ENCODE results near the gene UFC1. TPM values are rescaled to one million over a fixed set of nuclear protein-coding genes. Genes with fewer than 3 reads are reported as not detected.
A peak's percentile ranks its signal among the peaks of the same experiment; 100 is the strongest.

The UFC1 gene
- total RNA-seq, 1 donor from 2014 or later = 91.0 TPM

- Histone ChIP-seq H3K9me3 (ENCODE audit: insufficient read depth, low read depth, low read length) (no peaks in the 10 kb centered on the region), H3K9ac (ENCODE audit: low read length) (peak overlapping the region; percentile 99)
- DNase-seq (ENCODE audit: low read depth) = no peak
These were observed 602 bp upstream of the UFC1 start for GRCh38 chr1:161153176-161153575.

GRCh38 chr1:161157867-161158266 is 4.1 kb downstream of the UFC1 start:
- Histone ChIP-seq H3K4me1 (ENCODE audit: insufficient read depth, low read length) (peaks cover 18% of the 10 kb centered on the region), H3K27me3 (ENCODE audit: insufficient read depth, low read length) (no peaks in the 10 kb centered on the region), H3K9ac (ENCODE audit: low read length) (no peak overlapping the region), H3K4me3 (ENCODE audit: insufficient read depth, low read depth, low read length) (no peak overlapping the region), H3K9me3 (ENCODE audit: insufficient read depth, low read depth, low read length) (no peaks in the 10 kb centered on the region), H2AFZ (ENCODE audit: low read depth, low read length) (no peak overlapping the region), H3K4me2 (ENCODE audit: low read length) (no peak overlapping the region), H4K20me1 (ENCODE audit: insufficient read depth, low read length) (no peaks in the 10 kb centered on the region), H3K36me3 (ENCODE audit: insufficient read depth, low read length) (peaks cover 14% of the 10 kb centered on the region), H3K27ac (ENCODE audit: low read depth, low read length) (no peak overlapping the region), H3K79me2 (ENCODE audit: insufficient read depth, low read length) (peaks cover 46% of the 10 kb centered on the region)
- TF ChIP-seq EZH2 (IDR thresholded peaks at IDR 0.05; ENCODE audit: insufficient read depth, low read length) (no peak), CTCF (IDR thresholded peaks at IDR 0.05; ENCODE audit: insufficient read depth, low read depth, low read length) (no peak)
- peaks cover 19% of the 10 kb centered on the region for H3K4me1 Mint-ChIP-seq (ENCODE audit: low read depth, unreplicated experiment)
- peak overlapping the region; percentile 66 for H3K4me3 Mint-ChIP-seq (ENCODE audit: unreplicated experiment)
- H3K36me3 Mint-ChIP-seq (ENCODE audit: low read depth, unreplicated experiment) = peaks cover 4% of the 10 kb centered on the region
- DNase-seq (ENCODE audit: low read depth) (no peak), FAIRE-seq (no peak)
- no peaks in the 10 kb centered on the region for H3K9me3 Mint-ChIP-seq (ENCODE audit: unreplicated experiment)
- H3K27ac Mint-ChIP-seq (ENCODE audit: unreplicated experiment) = peak overlapping the region; percentile 75
- no peaks in the 10 kb centered on the region for H3K27me3 Mint-ChIP-seq (ENCODE audit: low read depth, unreplicated experiment)

More at GRCh38 chr1:161153176-161153575, 602 bp upstream of the UFC1 start:
- H4K20me1 ChIP-seq (ENCODE audit: insufficient read depth, low read length) = no peaks in the 10 kb centered on the region
- Mint-ChIP-seq H3K4me3 (ENCODE audit: unreplicated experiment) (peak overlapping the region; percentile 74), H3K27ac (ENCODE audit: unreplicated experiment) (peak overlapping the region; percentile 100), H3K4me1 (ENCODE audit: low read depth, unreplicated experiment) (no peaks in the 10 kb centered on the region), H3K9me3 (ENCODE audit: unreplicated experiment) (no peaks in the 10 kb centered on the region), H3K27me3 (ENCODE audit: low read depth, unreplicated experiment) (no peaks in the 10 kb centered on the region), H3K36me3 (ENCODE audit: low read depth, unreplicated experiment) (peaks cover 4% of the 10 kb centered on the region)
- H3K4me3 ChIP-seq (ENCODE audit: insufficient read depth, low read depth, low read length) = peak overlapping the region; percentile 97
- no peaks in the 10 kb centered on the region for H3K27me3 ChIP-seq (ENCODE audit: insufficient read depth, low read length)
- H3K4me1 ChIP-seq (ENCODE audit: insufficient read depth, low read length) = peaks cover 5% of the 10 kb centered on the region
- H3K27ac ChIP-seq (ENCODE audit: low read depth, low read length) = no peak overlapping the region
- H3K79me2 ChIP-seq (ENCODE audit: insufficient read depth, low read length) = peaks cover 18% of the 10 kb centered on the region
- peaks cover 11% of the 10 kb centered on the region for H3K36me3 ChIP-seq (ENCODE audit: insufficient read depth, low read length)
- peak overlapping the region; percentile 97 for H2AFZ ChIP-seq (ENCODE audit: low read depth, low read length)
- H3K4me2 ChIP-seq (ENCODE audit: low read length) = peak overlapping the region; percentile 86
- TF ChIP-seq EZH2 (IDR thresholded peaks at IDR 0.05; ENCODE audit: insufficient read depth, low read length) = no peak
- TF ChIP-seq CTCF (IDR thresholded peaks at IDR 0.05; ENCODE audit: insufficient read depth, low read depth, low read length) = no peak
- no peak for FAIRE-seq

- Histone ChIP-seq H3K4me1 (ENCODE audit: insufficient read depth, low read length) (peaks cover 15% of the 10 kb centered on the region), H3K27me3 (ENCODE audit: insufficient read depth, low read length) (no peaks in the 10 kb centered on the region), H3K79me2 (ENCODE audit: insufficient read depth, low read length) (peaks cover 47% of the 10 kb centered on the region), H3K36me3 (ENCODE audit: insufficient read depth, low read length) (peaks cover 14% of the 10 kb centered on the region), H3K4me3 (ENCODE audit: insufficient read depth, low read depth, low read length) (peak overlapping the region; percentile 89), H3K27ac (ENCODE audit: low read depth, low read length) (peak overlapping the region; percentile 83), H4K20me1 (ENCODE audit: insufficient read depth, low read length) (no peaks in the 10 kb centered on the region), H2AFZ (ENCODE audit: low read depth, low read length) (peak overlapping the region; percentile 85), H3K4me2 (ENCODE audit: low read length) (peak overlapping the region; percentile 97), H3K9me3 (ENCODE audit: insufficient read depth, low read depth, low read length) (no peaks in the 10 kb centered on the region), H3K9ac (ENCODE audit: low read length) (peak overlapping the region; percentile 92)
- no peak for FAIRE-seq
- Mint-ChIP-seq H3K27me3 (ENCODE audit: low read depth, unreplicated experiment) (no peaks in the 10 kb centered on the region), H3K4me1 (ENCODE audit: low read depth, unreplicated experiment) (peaks cover 19% of the 10 kb centered on the region), H3K4me3 (ENCODE audit: unreplicated experiment) (peak overlapping the region; percentile 86), H3K9me3 (ENCODE audit: unreplicated experiment) (no peaks in the 10 kb centered on the region), H3K27ac (ENCODE audit: unreplicated experiment) (peak overlapping the region; percentile 27), H3K36me3 (ENCODE audit: low read depth, unreplicated experiment) (peaks cover 4% of the 10 kb centered on the region)
- DNase-seq (ENCODE audit: low read depth) = no peak
- TF ChIP-seq CTCF (IDR thresholded peaks at IDR 0.05; ENCODE audit: insufficient read depth, low read depth, low read length) (no peak), EZH2 (IDR thresholded peaks at IDR 0.05; ENCODE audit: insufficient read depth, low read length) (no peak)
These were observed 4.7 kb downstream of the UFC1 start for GRCh38 chr1:161158316-161159010.
